GM19035 (cell line): Measurements from ENCODE around the gene RASGRP4.

Experiments used
- ATAC-seq: cut with Tn5 transposase; IDR thresholded peaks from one replicate; pipeline ENCODE4 v1.9.1; 2021; ENCODE audit not compliant: unreplicated experiment

RASGRP4 gene

DNA sequence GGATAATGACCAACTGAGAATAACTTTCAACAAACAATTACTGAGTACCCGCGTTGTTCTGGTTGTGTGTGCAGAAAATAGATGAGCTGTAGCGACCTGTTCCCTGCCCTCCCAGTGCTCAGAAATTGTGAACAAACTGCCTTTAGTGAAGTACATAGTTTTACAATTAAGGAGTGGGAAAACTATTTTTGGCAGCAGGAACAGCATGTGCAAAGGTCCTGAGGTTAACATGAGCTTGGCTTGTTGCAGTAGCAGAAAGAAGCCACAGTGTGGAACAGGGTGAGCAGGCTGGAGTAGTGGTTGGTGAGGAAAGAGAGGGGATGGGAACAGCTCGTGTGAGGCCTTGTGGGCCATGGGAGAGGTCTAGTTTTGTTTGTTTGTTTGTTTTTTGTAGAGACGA lies 23.5 kb upstream of the RASGRP4 start:
- no peak for ATAC-seq

DNA sequence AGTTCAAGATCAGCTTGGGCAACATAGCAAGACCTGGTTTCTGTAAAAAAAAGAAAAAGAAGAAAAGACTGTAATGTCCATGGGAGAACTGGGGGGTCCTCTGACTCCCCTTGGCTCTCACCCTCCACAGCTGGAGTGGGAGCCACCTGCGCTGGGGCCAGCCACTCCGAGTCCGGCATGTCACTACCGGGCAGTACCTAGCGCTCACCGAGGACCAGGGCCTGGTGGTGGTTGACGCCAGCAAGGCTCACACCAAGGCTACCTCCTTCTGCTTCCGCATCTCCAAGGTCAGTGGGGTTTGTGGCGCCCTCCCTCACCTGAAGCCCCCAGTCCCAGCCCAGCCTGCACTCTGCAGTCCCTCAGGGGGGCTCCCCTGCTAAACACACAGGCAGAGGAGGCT lies 22.2 kb upstream of the RASGRP4 start:
- no peak for ATAC-seq

DNA sequence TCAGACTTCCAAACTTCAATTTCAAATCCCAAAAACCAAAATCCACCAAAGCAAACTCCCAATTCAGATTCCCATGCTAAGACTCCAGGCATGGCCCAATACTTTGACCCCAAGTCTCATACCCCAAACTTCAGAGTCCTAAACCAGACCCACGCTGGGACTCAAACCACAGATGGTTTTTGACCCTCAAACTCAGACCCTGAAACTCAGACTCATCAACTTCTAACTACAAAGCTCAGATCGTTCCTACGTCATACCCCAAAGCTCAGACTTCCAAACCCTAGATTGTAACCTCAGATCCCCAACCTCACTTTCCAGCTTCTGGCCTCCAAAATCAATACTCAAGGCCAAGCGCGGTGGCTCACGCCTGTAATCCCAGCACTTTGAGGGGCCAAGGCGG lies 19.3 kb upstream of the RASGRP4 start:
- ATAC-seq: no peak

DNA sequence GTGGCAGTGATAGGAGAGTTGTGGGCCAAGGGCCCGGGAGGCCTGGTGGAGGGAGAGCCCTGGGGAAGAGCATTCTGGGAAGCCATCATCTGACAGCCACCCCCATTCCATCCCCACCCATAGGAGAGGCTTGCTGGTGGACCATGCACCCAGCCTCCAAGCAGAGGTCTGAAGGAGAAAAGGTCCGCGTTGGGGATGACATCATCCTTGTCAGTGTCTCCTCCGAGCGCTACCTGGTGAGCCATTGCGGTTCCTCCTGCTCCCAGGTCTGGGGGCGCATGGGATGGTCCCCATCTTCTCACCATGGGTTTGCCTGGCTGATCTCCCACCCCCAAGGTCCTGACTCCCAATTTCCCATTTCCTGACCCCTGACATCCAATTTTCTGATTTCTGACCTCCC lies 18.0 kb upstream of the RASGRP4 start:
- no peak for ATAC-seq

DNA sequence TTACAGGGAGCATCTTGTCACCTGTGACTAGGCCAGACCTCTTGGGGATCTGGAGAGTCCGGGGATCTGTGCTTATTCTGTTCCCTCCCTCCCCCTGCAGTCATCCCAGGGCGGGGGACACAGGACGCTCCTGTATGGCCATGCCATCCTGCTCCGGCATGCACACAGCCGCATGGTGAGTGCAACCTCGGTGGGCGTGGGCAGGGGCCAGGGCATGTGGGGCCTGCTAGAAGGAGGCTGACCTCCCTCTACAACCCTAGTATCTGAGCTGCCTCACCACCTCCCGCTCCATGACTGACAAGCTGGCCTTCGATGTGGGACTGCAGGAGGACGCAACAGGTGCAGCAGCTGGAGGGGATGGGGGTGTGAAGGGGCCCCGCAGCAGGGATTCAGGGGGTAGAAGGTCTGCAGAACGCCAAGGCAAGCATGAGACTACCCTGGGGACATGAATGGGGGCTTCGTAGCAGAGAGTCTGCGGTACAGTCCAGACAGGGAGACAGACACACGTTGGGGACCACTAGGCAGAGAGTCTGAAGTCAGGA lies 17.5 kb upstream of the RASGRP4 start:
- ATAC-seq: no peak

DNA sequence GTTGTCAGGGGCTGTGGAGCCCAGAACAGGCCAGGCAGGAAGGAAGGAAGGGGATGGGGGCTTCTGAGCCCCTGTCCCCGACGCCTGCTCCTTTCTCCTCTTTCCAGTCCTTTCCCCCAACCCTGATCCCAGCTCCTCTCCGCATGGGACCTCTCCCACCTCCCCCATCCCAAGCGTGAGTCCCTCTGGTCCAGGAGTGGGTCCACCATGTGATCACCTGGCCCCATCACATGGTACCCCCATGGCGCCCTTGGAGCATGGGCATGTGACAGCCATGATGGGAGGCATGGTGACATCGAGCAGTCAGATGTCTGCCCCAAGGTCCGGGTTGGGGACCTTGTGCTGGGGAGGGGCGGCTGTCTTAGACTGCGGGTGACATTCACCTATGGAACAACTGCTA lies 16.7 kb upstream of the RASGRP4 start:
- ATAC-seq: no peak

DNA sequence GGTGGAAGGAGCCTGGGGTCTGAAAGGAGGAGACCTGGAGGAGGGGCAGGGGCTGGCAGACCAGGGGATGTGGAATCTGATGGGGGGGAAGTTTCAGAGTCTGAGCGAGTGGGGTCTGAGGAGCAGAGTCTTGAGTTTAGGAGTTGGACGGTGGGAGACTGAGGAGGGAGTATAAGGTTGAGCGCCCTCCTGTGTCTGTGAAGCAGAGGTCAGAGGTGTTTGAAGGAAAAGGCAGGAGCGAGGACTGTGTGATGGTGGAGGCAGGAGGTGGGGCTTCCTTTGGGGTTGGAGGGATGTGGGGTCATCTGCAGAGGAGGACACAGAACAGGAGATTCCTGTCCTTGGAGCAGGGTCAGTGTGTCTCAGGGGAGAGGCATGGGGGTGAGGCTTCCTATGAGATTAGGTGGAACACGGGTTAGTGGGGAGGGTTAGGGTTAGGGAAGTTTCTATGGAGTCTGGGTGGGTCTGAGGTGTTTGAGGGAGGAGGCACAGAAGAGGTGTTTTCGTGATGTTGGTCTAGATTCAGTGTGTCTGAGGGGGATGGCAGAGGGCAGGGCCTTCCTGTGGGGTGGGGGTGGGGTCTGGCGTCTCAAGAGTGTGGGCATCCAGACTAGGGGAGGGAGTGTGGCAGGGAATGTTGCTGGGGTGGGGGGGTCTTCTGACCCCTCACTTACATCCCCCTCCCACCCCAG lies 15.8 kb upstream of the RASGRP4 start:
- no peak for ATAC-seq

DNA sequence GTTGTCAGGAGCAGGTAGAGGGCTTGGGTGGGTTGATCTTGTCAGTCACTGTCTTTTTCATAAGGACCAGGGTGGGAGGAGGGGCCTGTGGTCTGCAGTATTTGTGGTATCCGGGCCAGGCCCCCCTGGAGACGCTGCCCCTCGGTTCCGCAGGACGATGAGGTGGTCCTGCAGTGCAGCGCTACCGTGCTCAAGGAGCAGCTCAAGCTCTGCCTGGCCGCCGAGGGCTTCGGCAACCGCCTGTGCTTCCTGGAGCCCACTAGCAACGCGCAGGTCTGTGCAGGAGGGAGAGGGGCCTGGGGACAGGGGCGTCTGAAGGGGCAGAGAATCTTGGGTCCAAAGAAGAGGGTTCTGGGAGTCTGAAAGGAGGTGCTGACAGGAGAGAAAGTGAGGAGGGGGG lies 14.6 kb upstream of the RASGRP4 start:
- ATAC-seq: no peak

DNA sequence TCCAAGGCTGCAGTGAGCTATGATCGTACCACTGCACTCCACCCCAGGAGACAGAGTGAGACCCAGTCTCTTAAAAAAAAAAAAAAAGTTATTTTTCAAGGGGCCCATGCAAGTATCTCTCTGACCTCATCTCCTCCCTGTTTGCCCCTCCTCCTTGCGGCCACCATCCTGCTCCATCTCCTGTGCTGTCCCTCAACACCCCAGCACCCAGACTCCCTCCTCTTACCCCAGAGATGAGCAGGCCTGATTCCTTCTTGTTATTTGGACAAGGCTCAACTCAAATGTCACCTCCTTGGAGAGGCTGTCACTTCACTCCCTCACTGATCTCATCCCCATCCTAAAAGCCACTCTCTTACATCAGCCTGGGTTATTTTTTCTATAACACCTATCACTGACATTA lies 11.9 kb upstream of the RASGRP4 start:
- ATAC-seq: no peak

DNA sequence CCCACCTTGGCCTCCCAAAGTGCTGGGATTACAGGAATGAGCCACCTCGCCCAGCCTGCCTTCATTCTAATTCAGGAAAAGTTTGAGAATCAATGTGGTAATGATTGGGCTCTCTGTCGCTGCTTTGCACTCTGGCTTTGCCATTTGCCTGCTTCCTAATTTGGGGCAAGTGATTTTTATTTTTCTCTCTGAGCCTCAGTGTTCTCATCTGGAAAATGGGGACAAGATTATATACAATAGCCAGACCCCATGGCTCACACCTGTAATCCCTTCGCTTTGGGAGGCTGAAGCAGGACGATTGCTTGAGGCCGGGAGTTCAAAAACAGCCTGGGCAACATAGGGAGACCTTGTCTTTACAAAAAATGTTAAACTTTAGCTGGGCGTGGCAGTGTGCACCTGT lies 11.3 kb upstream of the RASGRP4 start:
- no peak for ATAC-seq

DNA sequence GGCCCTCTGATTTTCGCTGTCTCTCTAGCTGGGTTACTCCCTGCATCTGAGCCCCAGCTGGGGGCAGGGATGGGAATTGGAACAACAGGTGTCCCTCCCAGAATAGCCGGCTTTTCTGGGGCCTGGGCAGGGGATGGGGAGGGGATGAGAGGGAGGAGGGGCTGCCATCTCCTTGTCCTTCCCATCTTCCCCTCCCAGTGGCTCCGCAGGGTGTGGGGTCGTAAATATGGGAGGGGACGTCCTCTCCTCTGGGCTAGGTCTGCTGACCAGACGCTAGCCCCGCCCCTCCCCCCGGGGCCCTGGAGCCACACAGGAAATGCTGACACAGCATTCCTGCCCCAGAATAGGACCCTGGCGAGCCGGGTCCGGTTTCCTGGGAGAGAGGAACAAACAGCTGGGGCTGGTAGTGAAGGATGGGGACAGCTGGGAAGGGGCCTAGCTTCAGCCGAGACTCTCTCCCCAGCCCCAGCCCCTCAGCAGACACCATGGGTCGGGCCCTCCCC lies 8.6 kb upstream of the RASGRP4 start:
- ATAC-seq: no peak

DNA sequence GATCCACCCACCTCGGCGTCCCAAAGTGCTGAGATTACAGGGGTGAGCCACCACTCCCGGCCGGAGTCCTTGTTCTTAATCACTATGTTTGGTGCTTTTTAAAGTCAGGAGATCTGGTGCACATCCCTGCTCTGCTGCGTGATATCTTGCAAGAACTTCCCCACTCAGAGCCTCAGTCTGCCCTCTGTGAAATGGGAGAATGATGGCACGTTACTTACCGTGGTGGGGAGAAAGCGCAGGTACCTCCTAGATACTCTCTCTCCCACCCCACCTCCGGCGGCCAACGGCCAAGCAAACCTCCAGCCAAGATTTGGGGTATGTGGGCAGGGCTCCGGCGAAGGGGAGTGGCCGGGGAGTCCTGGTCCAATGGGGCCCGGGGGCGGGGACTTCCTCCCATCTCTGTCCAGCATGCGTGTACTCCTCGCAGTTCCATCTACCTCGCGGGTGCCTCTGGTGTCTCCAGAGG lies 7.3 kb upstream of the RASGRP4 start, which contains the start of gene RYR1:
Gene RYR1, plus strand, starts transcription at position 424 of the 466 bp plus-strand sequence. CDS start 139 bp downstream, outside the sequence.
- ATAC-seq: no peak

DNA sequence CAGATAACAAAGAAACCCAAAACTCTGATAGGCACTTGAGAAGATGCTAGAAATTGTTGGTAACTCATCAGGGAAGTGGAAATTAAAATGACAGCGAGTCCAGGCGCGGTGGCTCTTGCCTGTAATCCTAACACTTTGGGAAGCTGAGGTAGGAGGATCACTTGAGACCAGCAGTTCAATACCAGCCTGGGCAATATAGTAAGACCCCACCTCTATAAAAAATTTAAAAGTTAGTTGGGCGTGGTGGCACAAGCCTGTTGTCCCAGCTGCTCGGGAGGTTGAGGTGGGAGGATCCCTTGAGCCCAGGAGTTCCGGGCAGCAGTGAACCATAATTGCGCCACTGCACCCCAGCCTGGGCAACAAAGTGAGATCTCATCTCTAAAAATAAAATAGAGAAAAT lies 4.9 kb upstream of the RASGRP4 start:
- no peak for ATAC-seq

DNA sequence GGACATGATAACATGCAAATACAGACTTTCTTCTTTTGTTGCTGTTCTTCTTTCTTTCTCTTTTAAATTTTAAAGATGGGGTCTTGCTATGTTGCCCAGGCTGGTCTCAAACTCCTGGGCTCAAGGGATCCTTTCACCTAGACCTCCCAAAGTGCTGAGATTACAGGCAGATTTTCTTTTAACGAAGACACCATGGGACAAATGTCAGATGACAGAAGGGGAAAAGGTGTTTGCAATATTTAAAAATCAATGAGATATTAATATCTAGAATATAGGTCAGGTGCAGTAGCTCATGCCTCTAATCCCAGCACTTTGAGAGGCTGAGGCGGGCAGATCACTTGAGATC lies 3.8 kb upstream of the RASGRP4 start:
- ATAC-seq: no peak

DNA sequence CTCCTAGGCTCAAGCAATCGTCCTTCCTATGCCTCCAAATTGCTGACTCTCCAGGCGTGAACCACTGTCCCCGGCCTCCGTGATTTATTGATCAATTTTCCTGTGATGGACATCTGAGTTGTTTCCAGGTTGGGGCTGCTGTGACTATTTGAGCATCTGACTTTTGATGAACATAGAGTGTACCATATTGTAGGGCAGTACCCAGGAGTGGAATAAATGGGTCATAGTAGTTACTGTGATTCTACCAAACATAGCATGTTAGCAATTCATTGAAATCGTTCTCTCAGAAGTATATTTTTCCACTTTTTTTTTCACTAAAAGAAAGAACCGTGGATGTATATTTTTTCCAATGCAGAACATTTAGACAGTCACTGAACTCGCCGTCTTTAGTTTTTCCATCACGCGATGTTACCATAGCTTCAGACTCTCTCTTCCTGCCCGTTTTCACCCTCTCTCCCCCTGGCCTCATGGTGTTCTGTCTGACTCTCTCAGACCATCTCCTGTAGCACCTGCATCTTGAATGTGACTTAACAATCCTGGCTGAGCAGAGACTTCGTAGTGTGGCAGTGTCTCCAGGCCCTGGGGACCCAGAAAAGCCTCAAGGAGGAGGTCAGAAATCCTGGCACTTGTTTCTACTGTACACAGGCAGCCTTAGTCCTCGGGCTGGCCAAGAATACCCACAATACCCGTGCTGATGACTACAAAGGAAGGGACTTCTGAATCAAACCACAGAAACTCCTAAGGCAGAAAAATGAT lies 3.2 kb upstream of the RASGRP4 start:
- ATAC-seq: no peak

DNA sequence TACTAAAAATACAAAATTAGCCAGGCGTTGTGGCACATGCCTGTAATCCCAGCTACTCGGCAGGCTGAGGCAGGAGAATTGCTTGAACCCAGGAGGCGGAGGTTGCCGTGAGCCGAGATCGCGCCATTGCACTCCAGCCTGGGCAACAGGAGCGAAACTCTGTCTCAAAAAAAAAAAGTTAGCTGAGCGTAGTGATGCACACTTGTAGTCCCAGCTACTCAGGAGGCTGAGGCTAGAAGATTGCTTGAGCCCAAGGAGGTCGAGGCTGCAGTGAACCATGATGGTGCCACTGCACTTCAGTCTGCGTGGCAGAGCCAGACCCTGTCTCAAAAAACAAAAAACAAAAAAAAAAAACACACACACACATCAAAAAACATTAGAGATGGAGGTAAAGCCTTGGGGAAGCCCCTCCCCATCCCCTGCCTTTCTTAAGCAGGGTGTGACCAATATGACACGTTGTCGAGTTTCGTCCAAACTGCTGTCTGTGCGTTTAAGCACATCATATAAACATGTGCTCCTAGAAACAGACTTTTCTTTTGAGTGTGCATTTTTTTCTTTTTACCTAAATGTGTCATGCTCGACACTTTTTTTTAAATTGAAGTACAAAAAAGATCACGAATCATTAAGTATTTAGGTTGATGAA lies 1.1 kb upstream of the RASGRP4 start:
- ATAC-seq: peak; percentile 53

DNA sequence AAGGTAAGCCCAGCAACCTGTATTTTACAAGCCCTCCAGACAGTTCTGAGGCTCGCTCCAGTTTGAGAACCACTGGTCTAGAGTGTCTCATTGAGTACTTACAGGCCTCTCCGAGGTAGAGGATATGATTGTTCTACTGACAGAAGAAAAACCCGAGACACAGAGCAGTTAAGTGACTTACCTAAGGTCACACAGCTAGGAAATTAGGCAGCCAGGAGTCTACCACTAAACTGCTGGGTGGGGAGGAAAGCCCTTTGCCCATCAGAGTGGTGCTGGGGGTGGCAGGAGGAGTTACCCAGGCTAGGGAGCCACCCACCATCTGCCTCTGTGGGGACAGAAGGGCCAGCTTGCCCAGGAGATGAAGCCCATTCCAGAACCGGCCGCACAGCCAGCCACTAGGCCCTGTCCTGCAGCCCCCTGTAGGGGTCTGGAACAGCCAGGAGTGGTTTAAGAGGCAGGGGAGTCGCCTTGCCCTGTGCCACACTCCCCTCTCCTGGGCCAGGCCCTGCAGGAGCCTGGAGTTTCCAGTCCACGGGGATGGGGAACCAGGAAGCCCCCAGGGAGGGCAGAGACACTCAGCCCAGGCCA lies 703 bp downstream of the RASGRP4 start:
- no peak for ATAC-seq

DNA sequence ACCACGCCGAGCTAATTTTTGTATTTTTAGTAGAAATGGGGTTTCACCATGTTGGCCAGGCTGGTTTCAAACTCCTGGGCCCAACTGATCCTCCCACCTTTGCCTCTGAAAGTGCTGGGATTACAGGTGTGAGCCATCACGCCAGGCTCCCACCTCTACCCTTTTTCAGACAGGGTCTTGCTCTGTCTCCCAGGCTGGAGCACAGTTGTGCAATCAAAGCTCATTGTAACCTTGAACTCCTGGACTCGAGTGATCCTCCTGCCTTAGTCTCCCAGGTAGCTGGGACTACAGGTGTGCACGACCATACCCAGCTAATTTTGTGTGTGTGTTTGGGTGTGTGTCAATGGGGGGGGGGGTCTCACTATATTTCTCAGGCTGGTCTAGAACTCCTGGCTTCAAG lies 1.7 kb downstream of the RASGRP4 start:
- ATAC-seq: no peak

DNA sequence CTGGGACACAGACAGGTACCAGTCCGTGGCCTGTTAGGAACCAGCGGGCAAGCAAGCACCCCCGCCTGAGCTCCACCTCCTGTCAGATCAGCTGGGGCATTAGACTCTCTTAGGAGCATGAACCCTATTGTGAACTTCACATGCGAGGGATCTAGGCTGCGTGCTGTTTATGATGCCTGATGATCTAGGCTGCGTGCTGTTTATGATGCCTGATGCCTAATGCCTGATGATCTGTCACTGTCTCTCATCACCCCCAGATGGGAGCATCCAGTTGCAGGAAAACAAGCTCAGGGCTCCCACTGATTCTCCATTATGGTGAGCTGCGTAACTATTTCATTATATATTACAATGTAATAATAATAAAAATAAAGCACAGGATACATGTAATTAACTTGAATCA lies 3.6 kb downstream of the RASGRP4 start:
- no peak for ATAC-seq

DNA sequence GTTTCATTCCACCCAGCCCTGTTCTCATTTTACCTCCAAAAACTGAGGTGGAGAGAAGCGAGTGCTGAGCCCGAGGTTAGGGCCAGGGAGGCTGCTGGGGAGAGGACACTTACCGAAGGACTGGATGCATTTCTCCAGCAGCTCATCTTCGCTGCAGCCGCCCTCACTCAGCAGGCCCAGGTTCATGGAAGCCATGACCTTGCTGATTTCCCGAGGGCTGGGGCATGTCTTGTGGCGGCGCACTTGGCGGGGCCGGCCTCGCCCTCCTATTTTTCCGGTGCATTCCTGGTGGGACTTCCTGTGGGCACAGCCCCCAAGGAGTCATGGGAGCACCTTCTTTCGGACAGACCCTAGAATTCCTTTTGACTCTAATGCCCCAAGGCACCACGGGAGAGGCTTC lies 4.2 kb downstream of the RASGRP4 start:
- no peak for ATAC-seq

DNA sequence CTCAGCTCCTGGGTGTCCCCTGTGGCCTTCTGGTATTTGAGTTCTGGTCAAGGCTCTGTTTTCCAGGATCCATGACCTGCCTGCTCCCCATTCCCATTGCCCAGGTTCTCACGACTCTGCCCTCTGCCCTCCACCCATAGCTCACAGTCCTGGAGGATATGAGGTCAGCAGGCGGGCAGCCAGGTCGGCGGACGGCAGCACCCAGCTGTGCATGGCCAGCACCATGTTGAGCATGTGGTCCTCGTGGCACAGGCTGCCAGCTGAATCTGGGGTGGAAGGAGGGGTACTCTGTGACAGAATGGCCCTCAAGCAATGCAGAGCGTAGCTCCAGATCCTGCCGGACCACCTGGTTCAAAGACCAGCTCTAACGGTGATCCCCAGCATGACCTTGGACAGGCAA lies 5.1 kb downstream of the RASGRP4 start:
- ATAC-seq: no peak
